Heart left ventricle (tissue), 16 donors: ENCODE measurements around the gene DBF4. TPM values are rescaled to one million over a fixed set of nuclear protein-coding genes. Genes with fewer than 3 reads are reported as not detected.

Experiments used
- ATAC-seq, 4 donors: fragments of 200-7000 bp; cut with Tn5 transposase; one replicate each; pipeline ENCODE4 v1.9.1; 2020 to 2022; ENCODE audit warnings: moderate library complexity in 4 of 4, mild to moderate bottlenecking in 3 of 4, moderate number of reproducible peaks in 1 of 4
- DNase-seq, 5 donors: peaks; one replicate each; pipeline ENCODE4 v3.0.0-alpha.2; 2020
- H3K27ac ChIP-seq, 12 donors: fragments of 200-600 bp; sonication (generic) in 4 of 12; one replicate each; pipeline versions ENCODE4 v1.5.0 to v1.8.0; 2016 to 2022; ENCODE audit warnings: mild to moderate bottlenecking in 2 of 12
- H3K27me3 ChIP-seq, 9 donors: fragments of 200-600 bp; sonication (generic) in 2 of 9; one replicate each; pipeline versions ENCODE4 v1.5.1 to v1.8.0; 2016 to 2022; ENCODE audit warnings: mild to moderate bottlenecking in 3 of 9
- H3K36me3 ChIP-seq, 9 donors: fragments of 200-600 bp; sonication (generic) in 2 of 9; one replicate each; pipeline versions ENCODE4 v1.5.0 to v1.8.0; 2018 to 2022; ENCODE audit warnings: mild to moderate bottlenecking in 2 of 9
- H3K4me1 ChIP-seq, 12 donors: fragments of 200-600 bp; sonication (generic) in 4 of 12; one replicate each; pipeline versions ENCODE4 v1.5.0 to v1.8.0; 2016 to 2022; ENCODE audit warnings: mild to moderate bottlenecking in 3 of 12
- H3K4me3 ChIP-seq, 12 donors: fragments of 200-600 bp; sonication (generic) in 4 of 12; one replicate each; pipeline versions ENCODE4 v1.5.0 to v1.8.0; 2017 to 2022; ENCODE audit warnings: mild to moderate bottlenecking in 9 of 12, moderate library complexity in 4 of 12
- H3K9me3 ChIP-seq, 12 donors: fragments of 200-600 bp; sonication (generic) in 4 of 12; one replicate each; pipeline versions ENCODE4 v1.5.0 to v1.8.0; 2016 to 2022; ENCODE audit warnings: mild to moderate bottlenecking in 1 of 12
- POLR2A ChIP-seq, 2 donors: fragments of 450-650 bp; IDR thresholded peaks; one replicate each; pipeline ENCODE4 v1.6.1; 2017; ENCODE audit warnings: antibody characterized with exemption in 2 of 2, mild to moderate bottlenecking in 2 of 2, moderate library complexity in 2 of 2
- WGBS, 4 donors: extraction: QIAGEN DNeasy Blood & Tissue Kit in 2 of 4; methylation state at CpG; one replicate each; pipeline versions ENCODE4 v1.1.5 to v1.1.7; 2013 to 2018; 5-methylcytosine and 5-hydroxymethylcytosine counted together
- intact Hi-C, 10 donors: fragments of 100-400 bp; cut with DNase I; formaldehyde crosslinking; loops; one replicate each; pipeline versions ENCODE4 v1.11.1 to v1.14.2; 2022
- polyA plus RNA-seq, 2 donors: library from polyadenylated mRNA; stranded (reverse); fragments of 200-250 nt; gene quantifications; one replicate each; pipeline ENCODE4 v1.2.3, GENCODE V29; 2013
- total RNA-seq, 9 donors: library from RNA; depleted of rRNA in 2 of 9; stranded (reverse); fragments of >200 nt in 2 of 9; fragmentation: NEBNext Ultra II Directional in 3 of 9; extraction: Animal tissue kit (Norgen Biotek cat#: 25700) in 3 of 9; gene quantifications; one replicate each; pipeline versions ENCODE4 v1.1.0 to v1.2.4, GENCODE V29; 2016 to 2023
- TF ChIP-seq, protein P1 (sequence below), 12 donors: fragments of 200-600 bp; sonication (generic) in 4 of 12; IDR thresholded peaks; one replicate each; pipeline versions ENCODE4 v1.5.0 to v1.8.0; 2018 to 2022; ENCODE audit warnings: antibody characterized with exemption in 12 of 12, mild to moderate bottlenecking in 5 of 12
- donor health status: ischemic (EF 13 %, LVEDD 7.1; RV severe dilation, severe dysfunction).
- donor health status: healthy with polysubstance abuse.
- donor health status: DM: no; HTN: yes; CAD: no.
- donor health status: DM: no; HTN: no; CAD: no.
- donor health status: ischemic (EF 25% LVEDD 6.9; RV normal size, moderate dysfunction).
- donor health status: ischemic (EF 25% LVEDD 5.7; RV mildly dilated, moderate dysfunction).
- donor health status: healthy.
- donor health status: DM: yes; HTN: yes; CAD: no.
- donor health status: ischemic (EF 35%, LVEDD 5.7; RV mildly dilated, moderate dysfunction).
- donor health status: nonischemic (EF 11% LVEDD 7.7; RV severe dilation, severe dysfunction).
- donor health status: DM: yes; HTN: yes; CAD: no.
- donor health status: PGD.
- donor health status: ischemic (EF 29% LVEDD 5.4; RV normal size, mild dysfunction).
- donor health status: nonischemic (EF 23%, LVEDD 6.1; RV moderate dilation, normal function).

The DBF4 gene
- total and polyA plus RNA-seq, 11 donors = 1.0 to 7.8 (median 2.4) TPM

- Histone ChIP-seq H3K27ac (no peak overlapping the region), H3K4me3 (no peak overlapping the region), H3K27me3 (no peaks in the 10 kb centered on the region), H3K36me3 (peaks cover 0 to 66% (median 15%) of the 10 kb centered on the region in 9 donors), H3K9me3 (no peaks in the 10 kb centered on the region), H3K4me1 (no peaks in the 10 kb centered on the region)
- WGBS, 4 donors = 43 to 88% (median 54%) methylated on average over 1 of the region's 1 CpG
- intact Hi-C loops = no loop called here
- no peak for DNase-seq
- TF ChIP-seq, protein P1, sequence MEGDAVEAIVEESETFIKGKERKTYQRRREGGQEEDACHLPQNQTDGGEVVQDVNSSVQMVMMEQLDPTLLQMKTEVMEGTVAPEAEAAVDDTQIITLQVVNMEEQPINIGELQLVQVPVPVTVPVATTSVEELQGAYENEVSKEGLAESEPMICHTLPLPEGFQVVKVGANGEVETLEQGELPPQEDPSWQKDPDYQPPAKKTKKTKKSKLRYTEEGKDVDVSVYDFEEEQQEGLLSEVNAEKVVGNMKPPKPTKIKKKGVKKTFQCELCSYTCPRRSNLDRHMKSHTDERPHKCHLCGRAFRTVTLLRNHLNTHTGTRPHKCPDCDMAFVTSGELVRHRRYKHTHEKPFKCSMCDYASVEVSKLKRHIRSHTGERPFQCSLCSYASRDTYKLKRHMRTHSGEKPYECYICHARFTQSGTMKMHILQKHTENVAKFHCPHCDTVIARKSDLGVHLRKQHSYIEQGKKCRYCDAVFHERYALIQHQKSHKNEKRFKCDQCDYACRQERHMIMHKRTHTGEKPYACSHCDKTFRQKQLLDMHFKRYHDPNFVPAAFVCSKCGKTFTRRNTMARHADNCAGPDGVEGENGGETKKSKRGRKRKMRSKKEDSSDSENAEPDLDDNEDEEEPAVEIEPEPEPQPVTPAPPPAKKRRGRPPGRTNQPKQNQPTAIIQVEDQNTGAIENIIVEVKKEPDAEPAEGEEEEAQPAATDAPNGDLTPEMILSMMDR (IDR thresholded peaks at IDR 0.05) = peak in 2 of 12 donors; percentile 13
- no peak for TF ChIP-seq POLR2A (IDR thresholded peaks at IDR 0.05)
- ATAC-seq = no peak
Measured at GRCh38 chr7:87837597-87837996, 38.7 kb upstream of the DBF4 start.

GRCh38 chr7:87850836-87851593 lies 25.3 kb upstream of the DBF4 start:
- H3K4me3 ChIP-seq = no peak overlapping the region
- H3K27me3 ChIP-seq = no peaks in the 10 kb centered on the region
- H3K9me3 ChIP-seq = no peaks in the 10 kb centered on the region
- ATAC-seq (no peak), DNase-seq (no peak)
- WGBS, 4 donors = 86 to 97% (median 92%) methylated on average over 1 of the region's 1 CpG
- peaks cover 0 to 8% (median 0%) of the 10 kb centered on the region in 12 donors for H3K4me1 ChIP-seq
- TF ChIP-seq POLR2A (IDR thresholded peaks at IDR 0.05) = no peak
- TF ChIP-seq, protein P1 (IDR thresholded peaks at IDR 0.05) = no peak
- H3K36me3 ChIP-seq = peaks cover 0 to 75% (median 43%) of the 10 kb centered on the region in 9 donors
- H3K27ac ChIP-seq = no peak overlapping the region
- intact Hi-C loops = no loop called here

GRCh38 chr7:87852306-87852705 lies 24.0 kb upstream of the DBF4 start:
- 94 to 98% (median 95%) methylated on average over 6 of the region's 6 CpGs for WGBS, 4 donors
- H3K27ac ChIP-seq = no peak overlapping the region
- H3K4me3 ChIP-seq = no peak overlapping the region
- peaks cover 0 to 8% (median 0%) of the 10 kb centered on the region in 12 donors for H3K4me1 ChIP-seq
- H3K9me3 ChIP-seq = no peaks in the 10 kb centered on the region
- TF ChIP-seq, protein P1 (IDR thresholded peaks at IDR 0.05) = no peak
- no peak for TF ChIP-seq POLR2A (IDR thresholded peaks at IDR 0.05)
- H3K27me3 ChIP-seq = no peaks in the 10 kb centered on the region
- ATAC-seq (no peak), DNase-seq (no peak)
- peaks cover 0 to 75% (median 41%) of the 10 kb centered on the region in 9 donors for H3K36me3 ChIP-seq
- intact Hi-C loops = no loop called here

DNA sequence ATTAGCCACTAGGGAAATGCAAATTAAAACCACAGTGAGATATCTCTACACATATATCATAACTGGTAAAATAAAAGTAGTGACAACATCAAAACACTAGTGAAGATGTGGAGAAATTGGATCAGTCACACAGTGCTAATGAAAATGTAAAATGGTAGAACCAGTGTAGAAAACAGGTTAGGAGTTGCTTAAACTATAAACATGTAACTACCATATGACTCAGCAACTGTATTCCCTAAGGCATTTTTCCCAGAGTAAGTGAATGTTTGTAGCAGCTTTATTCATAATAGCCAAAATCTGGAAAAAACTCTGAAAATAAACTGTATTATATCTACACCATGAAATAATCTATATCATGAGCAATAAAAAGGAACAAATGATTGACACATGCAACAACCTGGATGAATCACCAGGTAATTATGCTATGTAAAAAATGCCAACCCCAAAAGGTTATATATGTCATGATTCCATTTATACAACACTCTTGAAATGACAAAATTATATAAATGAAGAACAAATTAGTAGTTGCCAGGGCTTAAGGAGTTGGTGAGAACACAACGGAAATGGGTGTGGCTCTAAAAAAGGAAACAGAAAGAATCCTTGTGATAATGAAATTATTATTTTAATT lies 22.9 kb upstream of the DBF4 start:
- intact Hi-C loops = no loop called here
- H3K36me3 ChIP-seq = peaks cover 0 to 79% (median 43%) of the 10 kb centered on the region in 9 donors
- peaks cover 0 to 8% (median 0%) of the 10 kb centered on the region in 12 donors for H3K4me1 ChIP-seq
- no peaks in the 10 kb centered on the region for H3K27me3 ChIP-seq
- no peak for ATAC-seq
- TF ChIP-seq, protein P1 (IDR thresholded peaks at IDR 0.05) = no peak
- TF ChIP-seq POLR2A (IDR thresholded peaks at IDR 0.05) = no peak
- no peak overlapping the region for H3K4me3 ChIP-seq
- no peaks in the 10 kb centered on the region for H3K9me3 ChIP-seq
- no peak overlapping the region for H3K27ac ChIP-seq
- 61 to 76% (median 68%) methylated on average over 1 of the region's 1 CpG for WGBS, 4 donors
- no peak for DNase-seq
